IPS-NIHi7 (cell line): Measurements from ENCODE around the gene EREG.
A peak's percentile ranks its signal among the peaks of the same experiment; 100 is the strongest.

ENCODE experiments used
- DNase-seq: peaks from one replicate; pipeline ENCODE4 v3.0.0; 2012; ENCODE audit warnings: mixed read lengths; ENCODE audit errors: extremely low spot score

Gene EREG

DNA sequence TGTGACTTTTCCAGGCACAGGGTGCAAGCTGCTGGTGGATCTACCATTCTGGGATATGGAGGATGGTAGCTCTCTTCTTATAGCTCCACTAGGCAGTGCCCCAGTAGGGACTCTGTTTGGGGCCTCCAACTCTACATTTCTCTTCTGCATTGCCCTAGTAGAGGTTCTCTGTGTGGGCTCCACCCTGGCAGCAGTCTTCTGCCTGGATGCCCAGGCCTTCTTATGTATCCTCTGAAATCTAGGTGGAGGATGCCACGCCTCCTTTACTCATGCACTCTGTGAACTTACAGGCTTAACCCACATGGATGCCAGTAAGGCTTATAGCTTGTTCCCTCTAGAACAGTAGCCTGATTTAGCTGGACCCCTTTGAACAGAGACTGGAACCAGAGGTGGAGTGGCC lies 20.9 kb upstream of the EREG start:
- no peak for DNase-seq

DNA sequence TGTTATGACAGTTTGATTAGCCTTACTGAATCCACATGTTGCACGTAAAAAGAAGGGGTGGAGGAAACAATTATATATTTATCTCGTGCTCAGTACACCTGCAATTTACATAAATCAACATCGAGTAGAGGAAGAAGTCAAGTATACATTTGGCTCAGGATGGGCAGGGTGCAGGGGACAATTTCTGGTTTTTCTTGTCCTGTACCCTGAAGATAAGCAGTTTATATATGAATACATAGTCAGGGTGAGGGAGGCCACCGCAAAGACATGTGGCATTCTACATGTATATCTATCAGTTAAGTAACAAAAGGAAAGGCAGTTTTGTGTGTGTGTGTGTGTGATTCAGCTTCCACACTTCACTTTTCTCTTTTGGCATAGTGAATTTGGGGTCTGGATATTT lies 11.1 kb upstream of the EREG start:
- no peak for DNase-seq

DNA sequence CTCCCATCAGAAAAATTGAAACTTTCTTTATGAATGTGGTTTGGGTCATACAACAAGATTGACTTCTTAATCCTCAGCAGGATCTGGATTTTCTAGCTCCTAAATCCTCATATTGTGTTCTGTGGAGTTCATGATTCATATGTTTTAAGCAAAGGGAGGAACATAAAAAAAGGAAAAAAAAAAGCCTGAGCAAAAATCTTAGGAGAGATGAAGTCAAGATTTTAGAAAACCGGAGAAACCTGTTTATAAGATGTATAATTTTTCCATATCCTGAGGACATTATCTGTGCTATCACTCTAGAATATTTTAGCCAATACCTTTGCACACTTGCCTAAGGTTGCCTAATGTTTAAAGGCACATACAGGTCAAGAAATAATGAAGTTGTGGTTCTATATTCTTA lies 7.0 kb upstream of the EREG start:
- DNase-seq, result no peak

DNA sequence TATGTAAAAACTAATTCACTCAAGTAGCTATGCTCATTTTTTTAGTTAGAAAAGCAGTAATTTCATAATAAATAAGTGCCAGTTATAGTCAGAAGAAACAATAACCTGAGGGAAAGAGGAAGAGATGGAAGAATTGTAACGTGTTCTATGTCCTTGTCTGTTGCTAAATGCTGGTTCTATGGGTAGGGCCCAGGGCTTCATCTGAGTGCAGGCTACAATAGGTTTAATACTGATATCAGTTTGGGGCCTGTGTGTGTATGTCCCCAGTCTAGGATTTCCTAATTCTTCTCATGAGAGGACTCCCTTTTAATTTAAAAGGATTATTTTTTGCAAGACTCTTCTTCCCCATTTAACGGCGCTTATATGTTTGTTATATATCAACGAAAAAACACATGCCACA lies 3.3 kb upstream of the EREG start:
- DNase-seq, result no peak

DNA sequence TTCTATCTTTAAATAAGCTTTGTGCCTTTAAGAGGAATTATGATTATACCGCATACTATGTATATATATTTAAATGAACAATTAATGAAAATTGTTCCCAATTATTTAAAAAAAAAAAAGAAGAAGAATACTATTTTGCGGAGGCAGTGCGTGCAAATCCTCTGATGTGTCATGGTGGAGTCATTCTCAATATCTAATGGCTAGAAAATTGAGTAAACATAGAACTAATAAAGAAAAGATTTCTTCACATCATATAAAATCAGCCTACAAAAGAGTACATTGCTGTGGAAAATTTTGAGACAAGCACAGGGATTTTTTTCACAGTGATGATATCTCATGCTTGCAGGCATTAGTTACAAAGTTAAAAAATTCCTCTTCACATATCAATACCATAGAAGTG lies 2.6 kb upstream of the EREG start:
- DNase-seq, result no peak

DNA sequence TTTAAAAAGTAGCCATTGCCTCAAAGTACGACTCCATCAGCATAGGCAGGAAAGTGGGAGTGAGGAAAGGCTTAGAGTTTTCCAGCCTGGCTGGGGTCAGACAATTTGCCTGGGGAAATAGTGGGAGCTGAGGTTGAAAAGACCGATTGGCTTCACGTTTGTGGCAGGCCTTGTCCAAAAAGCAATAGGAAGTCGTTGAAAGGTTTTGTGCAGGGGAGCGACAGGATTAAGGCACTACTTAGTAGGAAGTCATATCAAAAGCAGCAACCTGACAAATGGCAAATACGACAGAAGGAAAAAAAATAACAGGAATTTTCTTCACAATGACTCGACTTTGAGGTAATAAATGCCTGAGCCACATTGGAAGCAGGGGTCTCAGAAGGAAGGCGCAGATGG lies 691 bp upstream of the EREG start:
- no peak for DNase-seq

DNA sequence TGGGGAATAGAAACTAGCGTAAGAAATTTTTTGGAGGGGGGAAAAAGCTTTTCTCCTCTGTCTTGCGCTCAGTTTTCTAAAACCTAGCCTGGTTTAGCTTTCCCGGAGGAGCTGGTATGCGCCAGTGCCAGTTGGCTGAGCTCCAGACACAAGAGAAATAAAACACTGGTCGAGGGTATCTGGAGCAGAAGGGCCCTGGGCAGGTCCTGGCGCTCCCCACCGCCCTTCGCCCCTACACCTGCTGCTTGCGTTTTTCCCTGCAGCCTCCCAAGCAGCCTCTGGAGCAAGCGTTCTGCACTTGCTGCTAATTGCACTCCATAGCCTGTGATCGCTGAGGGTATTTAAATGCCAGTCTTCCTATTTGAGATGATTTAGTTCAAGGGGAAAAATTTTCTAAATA lies 816 bp downstream of the EREG start:
- peak; percentile 24 for DNase-seq

DNA sequence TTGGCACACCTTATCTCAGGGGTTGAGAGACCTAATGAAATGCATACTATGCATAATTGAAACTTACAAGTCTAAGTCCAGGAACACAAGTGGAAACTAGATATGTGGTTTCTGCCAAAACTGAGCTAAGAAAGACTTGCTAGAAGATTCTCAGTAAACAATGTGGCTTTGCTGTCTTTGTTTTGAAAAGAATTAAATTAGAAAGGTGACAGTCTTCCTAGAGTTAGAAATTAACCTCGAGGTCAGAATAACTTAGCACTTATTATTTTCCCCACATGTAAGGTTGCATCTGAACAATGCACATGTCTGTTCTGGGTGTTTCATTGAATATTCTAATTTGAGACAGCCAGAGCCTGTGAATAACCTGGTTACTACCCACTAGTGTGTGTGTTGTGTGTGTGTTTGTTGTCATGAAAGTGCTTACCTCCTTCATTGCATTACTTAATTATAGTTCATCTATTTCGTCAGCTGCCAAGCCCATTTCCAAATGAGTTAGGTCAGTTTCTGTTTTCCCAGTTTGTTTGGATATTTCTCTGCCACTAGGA lies 1.5 kb downstream of the EREG start:
- no peak for DNase-seq

DNA sequence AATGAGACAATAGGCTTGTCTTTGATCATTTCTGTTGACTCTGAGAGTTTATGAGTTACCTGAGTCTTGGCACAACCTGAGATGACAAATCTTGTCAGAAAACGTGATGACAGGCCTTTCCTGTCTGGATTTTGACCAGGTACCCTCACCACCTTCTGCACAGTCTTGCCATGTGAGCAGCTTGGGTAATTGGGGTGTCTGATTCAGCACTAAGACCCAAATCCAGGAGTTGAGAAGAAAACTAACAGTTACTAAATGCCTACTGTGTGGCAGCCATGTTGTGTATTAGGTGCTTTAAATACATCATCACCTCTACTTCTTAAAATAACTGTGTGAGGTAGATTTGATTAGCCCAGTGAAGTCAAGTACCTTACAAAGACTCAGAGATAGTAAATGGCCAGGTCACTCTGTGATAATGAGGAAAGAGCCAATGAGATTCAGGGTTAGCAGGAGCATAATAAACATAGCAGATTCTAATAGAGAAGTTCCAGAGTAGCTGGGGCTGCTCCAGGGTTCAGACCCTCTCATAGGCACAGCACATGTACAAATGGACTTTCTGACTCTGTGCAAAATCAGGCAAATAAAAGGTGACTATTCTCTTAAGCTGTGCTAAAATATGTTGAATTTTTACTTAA lies 2.8 kb downstream of the EREG start:
- DNase-seq, result no peak

DNA sequence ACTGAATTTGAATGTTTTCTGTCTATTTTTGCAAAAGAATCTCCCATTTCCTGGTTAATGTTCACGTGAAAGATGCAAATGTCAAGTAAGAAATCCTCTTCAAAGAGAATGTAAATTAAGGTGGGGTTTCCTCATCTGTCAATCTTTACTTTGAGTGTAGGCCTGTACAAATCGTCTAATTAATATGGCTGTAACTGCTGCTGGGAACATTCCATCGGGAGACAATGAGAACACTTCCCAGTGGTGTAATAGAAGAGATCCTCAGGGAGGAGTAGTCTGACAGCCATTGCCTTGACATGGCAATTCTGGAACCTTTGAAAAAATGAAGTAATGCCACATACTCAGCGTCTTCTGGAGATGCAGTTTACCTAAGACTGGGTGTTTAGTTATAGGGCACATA lies 3.7 kb downstream of the EREG start:
- no peak for DNase-seq

DNA sequence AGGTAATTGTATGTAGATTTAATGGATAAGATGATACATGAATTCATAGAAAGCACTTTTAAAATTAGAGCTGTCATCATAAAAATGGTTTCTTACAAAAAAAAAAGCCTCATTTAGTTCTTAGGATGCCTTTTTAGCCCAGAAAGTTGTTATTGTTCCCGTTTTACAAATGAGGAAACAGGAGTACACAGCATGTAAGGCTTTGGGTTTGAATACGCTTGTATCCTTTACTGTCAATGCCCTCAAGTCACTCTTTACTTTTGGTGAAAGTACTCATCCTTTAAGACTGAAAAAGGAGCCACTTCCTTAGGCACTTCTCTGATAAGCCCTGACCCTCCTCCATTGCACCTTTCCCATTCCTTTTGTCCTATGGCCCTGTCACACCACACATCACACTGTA lies 4.9 kb downstream of the EREG start:
- DNase-seq, result no peak

DNA sequence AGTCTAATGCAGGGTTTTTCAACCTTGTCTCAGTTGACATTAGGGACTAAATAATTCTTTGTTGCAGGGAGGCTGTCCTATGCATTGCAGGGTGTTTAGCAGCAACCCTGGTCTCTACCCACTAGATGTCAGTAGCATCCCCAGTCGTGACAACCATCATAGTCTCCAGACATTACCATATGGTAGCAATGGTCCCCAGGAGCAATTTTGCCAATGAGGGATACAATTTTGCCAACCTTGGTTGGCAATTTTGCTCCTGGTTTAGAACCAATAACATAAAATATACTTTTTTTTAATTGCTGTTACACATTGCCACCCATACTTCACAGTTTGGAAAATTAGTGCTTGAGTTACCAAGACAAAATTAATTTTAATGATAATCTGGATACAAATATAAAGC lies 6.0 kb downstream of the EREG start:
- peak; percentile 45 for DNase-seq

DNA sequence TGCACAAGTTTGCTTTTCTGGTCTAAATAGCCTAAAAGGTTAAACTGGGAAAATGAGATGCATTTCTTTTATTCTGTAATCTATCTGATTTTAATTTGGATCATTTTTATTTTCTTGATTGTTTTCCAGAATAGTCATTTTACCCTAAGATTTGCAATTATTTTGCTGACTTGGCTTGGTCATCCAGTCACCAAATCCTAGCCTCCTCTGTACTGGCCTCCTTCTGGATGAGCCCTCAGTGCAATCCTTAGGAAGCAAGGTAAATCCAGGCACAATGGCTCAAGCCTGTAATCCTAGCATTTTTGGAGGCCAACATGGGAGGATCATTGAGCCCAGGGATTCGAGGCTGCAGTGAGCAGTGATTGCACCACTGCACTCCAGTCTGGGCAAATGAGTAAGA lies 9.2 kb downstream of the EREG start:
- DNase-seq, result no peak

DNA sequence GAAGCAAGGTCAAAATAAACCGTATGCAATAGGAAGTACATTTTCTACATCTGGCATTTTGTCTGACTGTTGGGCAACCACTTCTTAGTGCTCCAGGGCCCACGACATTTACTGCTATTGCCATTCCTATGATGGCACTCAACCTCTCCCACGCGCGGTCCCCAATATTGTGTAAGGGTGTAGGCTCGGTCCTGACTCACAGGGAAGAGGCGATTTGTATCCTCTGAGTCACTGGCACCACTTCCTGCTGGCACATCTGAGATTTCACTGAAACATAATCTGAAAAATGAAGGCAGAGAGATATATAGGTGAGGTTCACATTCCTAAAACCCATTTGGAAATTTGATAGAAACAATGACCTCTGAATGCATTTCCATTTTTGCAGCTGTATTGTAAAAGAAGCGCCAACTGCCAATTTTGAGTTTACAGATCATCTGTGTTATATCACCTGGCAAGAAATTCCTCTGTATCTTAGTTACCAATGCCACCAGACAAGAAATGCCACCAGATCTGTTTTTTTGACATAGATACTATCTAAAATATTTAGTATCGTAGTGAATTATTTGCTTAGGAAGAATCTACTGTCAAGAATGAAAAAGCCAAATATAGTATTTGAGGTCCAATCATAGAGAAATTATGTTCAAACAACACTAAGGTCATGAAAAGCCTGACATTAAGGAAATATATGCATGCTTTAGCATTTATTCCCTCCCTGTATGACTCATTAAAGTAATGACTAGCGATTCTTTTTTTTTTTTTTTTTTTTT lies 9.8 kb downstream of the EREG start:
- no peak for DNase-seq

DNA sequence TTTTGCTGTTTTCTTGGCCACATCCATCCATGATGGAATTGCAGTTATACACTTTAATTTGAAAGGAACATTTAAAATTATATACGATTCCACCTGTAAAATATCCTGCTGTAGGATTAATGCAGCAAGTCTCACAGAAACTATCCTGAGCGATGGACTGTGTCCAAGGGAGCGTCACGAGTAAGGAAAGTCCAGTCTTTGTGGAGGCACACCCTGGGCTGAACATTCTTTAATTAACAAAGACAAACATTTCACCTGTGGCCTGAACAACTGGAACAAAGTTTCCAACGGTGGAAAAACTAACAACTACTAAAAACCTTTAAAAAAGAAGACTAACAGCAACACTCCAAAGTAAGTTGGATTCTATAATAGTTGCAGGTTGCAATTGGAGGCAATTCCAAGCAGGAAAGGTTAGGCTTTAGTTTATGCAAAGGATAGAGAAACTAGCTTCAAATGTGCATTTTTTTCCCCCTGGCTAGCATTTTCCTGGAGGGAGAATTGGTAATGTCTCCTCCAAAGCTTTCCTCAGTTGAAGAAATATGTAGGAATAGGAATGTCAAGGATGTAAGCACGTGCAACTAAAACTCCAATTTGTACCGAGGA lies 11.0 kb downstream of the EREG start:
- DNase-seq, result no peak

DNA sequence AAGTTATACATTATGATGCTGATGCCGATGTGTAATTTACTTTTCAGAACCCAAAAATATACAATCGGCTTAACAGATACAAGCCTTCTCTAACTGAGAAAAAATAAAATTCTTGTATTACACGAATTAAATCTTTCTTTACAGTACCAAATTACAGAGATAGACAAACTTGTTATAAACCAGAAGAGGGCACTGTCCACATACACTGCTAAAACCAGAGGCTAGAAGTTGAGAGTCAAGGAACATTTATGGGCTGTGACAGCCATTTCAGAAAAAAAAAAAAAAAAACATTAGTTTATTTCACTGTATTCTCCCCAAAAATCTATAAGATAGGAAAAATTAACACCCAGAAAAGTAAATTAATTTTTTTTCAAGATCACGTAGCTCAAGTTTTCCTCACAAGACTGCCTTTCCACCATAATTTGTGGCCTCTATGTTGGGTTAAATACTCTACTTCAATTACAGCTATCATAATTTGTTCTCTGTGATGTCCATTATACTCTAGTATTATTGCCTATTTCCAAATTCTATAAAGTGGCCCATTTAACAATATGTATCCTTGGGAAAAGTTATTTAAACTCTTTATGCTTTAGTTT lies 12.0 kb downstream of the EREG start:
- peak; percentile 41 for DNase-seq

DNA sequence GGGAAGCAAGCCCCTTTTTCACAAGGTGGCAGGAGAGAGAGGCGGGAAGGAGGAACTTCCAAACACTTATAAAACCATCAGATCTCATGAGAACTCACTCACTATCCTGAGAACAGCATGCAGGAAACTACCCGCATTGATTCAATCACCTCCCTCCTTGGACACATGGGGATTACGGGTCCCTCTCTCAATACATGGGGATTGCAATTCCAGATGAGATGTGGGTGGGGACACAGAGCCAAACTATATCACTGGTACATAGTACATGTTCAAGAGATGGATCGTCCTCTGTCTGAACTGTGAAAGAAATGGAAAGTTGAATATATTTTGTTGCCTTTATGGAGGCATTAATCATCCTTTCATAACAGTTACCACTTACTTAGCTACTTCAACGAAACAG lies 12.8 kb downstream of the EREG start:
- no peak for DNase-seq

DNA sequence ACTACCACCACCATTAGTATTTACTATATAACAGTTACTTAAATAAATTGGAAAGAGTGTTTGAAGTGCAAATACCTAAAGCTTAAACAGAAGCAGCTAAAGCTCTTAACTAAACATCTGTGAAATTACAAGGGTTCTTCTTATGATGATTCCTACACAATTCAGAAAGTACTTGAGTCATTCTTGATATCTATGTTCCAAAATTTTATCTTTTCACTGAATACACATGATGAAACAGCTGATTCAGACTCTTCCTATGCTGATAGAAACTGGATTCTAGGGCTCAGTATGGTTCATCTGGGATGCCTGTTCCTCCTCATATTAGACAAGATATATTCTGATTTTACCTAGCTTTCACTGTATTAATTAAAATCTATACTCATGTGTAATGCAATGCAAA lies 13.6 kb downstream of the EREG start:
- DNase-seq, result no peak

DNA sequence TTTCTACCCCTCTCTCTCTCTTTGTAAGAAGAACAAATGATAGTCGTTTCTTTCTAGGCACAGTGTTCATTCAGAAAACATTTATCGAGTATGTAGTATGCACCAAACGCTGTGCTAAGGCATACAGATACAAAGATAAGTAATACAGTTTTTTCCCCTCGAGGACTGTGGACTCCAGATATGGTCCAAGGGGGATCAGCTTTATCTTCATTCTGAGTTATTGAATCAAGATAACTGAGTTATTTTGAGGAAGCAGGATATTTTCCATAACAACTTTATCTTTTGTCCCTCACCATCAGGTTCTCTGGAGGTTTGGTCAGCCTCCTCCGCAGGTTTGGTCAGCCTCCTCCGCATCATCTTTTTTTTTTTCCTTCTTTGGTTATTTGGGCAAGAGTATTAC lies 15.0 kb downstream of the EREG start:
- DNase-seq, result no peak

DNA sequence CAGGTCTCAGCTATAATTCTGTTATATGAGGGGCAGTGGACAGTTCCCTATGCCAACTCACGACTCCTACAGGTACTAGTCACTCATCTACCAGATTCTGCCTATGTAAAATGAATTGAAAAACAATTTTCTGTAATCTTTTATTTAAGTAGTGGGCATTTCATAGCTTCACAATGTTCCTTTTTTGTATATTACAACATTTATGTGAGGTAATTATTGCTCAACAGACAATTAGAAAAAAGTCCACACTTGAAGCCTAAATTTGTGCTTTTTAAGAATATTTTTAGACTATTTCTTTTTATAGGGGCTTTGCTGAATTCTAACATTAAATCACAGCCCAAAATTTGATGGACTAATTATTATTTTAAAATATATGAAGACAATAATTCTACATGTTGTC lies 20.4 kb downstream of the EREG start:
- DNase-seq, result no peak

DNA sequence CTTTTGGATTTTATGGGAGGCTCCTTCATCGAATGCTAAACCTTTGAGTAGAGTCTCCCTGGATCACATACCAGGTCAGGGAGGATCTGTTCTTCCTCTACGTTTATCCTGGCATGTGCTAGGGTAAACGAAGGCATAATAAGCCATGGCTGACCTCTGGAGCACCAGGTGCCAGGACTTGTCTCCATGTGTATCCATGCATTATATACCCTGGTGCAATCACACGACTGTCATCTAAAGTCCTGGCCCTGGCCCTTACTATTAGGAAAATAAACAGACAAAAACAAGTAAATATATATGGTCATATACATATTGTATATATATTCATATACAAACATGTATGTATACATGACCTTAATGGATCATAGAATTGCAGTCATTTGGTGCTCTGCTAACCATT lies 21.2 kb downstream of the EREG start:
- no peak for DNase-seq

DNA sequence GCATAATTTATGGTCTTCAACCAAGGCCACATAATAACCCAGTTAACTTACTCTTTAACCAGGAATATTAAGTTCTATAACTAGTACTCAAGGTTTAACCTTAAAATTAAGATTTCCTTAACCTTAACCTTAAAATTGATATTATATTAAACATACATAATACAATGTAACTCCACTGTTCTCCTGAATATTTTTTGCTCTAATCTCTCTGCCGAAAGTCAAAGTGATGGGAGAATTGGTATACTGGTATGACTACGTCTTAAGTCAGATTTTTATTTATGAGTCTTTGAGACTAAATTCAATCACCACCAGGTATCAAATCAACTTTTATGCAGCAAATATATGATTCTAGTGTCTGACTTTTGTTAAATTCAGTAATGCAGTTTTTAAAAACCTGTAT lies 22.8 kb downstream of the EREG start:
- DNase-seq, result no peak

DNA sequence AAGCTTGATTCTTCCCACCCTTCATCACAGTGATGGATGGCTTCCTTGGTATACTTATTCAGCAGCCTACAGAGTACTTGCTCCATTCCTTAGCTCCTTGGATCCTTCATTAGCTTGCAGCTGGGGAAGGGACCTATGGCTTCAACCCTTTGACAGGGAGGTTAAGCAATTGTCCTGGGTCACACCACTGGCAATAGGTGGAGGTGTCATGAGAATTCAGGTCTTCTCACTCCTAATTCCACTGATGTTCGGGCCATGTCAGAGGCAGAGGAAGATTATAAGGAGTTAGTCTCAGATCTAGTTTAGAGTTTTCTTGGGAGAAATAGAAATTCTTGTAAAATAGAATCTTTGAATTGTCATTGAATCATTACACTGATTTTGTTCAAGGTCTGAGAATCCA lies 24.5 kb downstream of the EREG start:
- no peak for DNase-seq
